Hypothalamus (tissue), 51 donors: ENCODE measurements around the gene GKN2.

Experiments used
- DNase-seq, 51 donors: peaks; one replicate each; lab custom pipeline; 2025; lab: John Stamatoyannopoulos, UW

The GKN2 gene

GRCh38 chr2:68925295-68925896 is 27.3 kb downstream of the GKN2 start:
- DNase-seq = peak in 7 of 51 donors; percentile 6 to 35 (median 17)

- no peak for DNase-seq
Measured at GRCh38 chr2:68921646-68922045, 31.0 kb downstream of the GKN2 start.

GRCh38 chr2:68920481-68921170 is 32.1 kb downstream of the GKN2 start:
- no peak for DNase-seq

GRCh38 chr2:68918497-68918896 is 34.2 kb downstream of the GKN2 start:
- no peak for DNase-seq

GRCh38 chr2:68917034-68917718 is 35.5 kb downstream of the GKN2 start:
- DNase-seq = no peak

GRCh38 chr2:68916226-68916625 is 36.5 kb downstream of the GKN2 start:
- DNase-seq = no peak

GRCh38 chr2:68915393-68915792 is 37.3 kb downstream of the GKN2 start:
- DNase-seq = no peak

GRCh38 chr2:68913359-68913758 is 39.3 kb downstream of the GKN2 start:
- no peak for DNase-seq

- DNase-seq = no peak
Measured at GRCh38 chr2:68912732-68913131, 40.0 kb downstream of the GKN2 start.

GRCh38 chr2:68912111-68912510 is 40.6 kb downstream of the GKN2 start:
- DNase-seq = no peak

- DNase-seq = no peak
Measured at GRCh38 chr2:68911709-68912108, 41.0 kb downstream of the GKN2 start.

GRCh38 chr2:68911246-68911645 is 41.4 kb downstream of the GKN2 start:
- DNase-seq = no peak

- peak in 30 of 51 donors; percentile 0 to 70 (median 30) for DNase-seq
Measured at GRCh38 chr2:68909793-68910674, 42.7 kb downstream of the GKN2 start.

GRCh38 chr2:68908392-68908970 is 44.2 kb downstream of the GKN2 start:
- DNase-seq = peak in 5 of 51 donors; percentile 7 to 51 (median 22)

GRCh38 chr2:68907920-68908253 is 44.8 kb downstream of the GKN2 start:
- DNase-seq = no peak

- DNase-seq = no peak
Measured at GRCh38 chr2:68907232-68907919, 45.3 kb downstream of the GKN2 start.

GRCh38 chr2:68906716-68907115 is 46.0 kb downstream of the GKN2 start:
- DNase-seq = no peak

GRCh38 chr2:68905116-68905515 is 47.6 kb downstream of the GKN2 start:
- DNase-seq = no peak

- no peak for DNase-seq
Measured at GRCh38 chr2:68901561-68901960, 51.1 kb downstream of the GKN2 start.

- DNase-seq = no peak
Measured at GRCh38 chr2:68901199-68901514, 51.5 kb downstream of the GKN2 start.
